ENCODE data around the gene SEC14L2.

DNA sequence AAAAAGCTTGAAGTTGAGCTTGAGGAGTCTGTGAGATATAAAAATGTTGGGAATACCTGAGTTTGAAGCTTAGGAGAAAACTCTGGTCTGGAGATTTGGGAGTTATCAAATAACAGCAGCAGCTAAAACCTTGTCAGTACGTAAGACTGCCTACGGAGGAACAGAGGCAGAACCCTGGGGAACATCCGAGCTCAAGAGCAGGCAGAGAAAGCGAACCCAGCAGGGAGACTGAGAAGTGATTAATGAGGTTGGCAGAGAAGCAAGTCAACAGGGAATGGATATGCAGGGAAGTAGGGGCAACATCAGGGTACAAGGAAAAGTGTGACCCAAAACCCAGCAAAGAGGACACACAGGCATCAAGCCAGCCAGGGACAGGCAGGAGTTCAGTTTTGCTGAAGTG, 16.2 kb downstream of the SEC14L2 start:
- TF ChIP-seq, protein P1, sequence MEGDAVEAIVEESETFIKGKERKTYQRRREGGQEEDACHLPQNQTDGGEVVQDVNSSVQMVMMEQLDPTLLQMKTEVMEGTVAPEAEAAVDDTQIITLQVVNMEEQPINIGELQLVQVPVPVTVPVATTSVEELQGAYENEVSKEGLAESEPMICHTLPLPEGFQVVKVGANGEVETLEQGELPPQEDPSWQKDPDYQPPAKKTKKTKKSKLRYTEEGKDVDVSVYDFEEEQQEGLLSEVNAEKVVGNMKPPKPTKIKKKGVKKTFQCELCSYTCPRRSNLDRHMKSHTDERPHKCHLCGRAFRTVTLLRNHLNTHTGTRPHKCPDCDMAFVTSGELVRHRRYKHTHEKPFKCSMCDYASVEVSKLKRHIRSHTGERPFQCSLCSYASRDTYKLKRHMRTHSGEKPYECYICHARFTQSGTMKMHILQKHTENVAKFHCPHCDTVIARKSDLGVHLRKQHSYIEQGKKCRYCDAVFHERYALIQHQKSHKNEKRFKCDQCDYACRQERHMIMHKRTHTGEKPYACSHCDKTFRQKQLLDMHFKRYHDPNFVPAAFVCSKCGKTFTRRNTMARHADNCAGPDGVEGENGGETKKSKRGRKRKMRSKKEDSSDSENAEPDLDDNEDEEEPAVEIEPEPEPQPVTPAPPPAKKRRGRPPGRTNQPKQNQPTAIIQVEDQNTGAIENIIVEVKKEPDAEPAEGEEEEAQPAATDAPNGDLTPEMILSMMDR (IDR thresholded peaks at IDR 0.05; ENCODE audit: low read length) = no peak
- TF ChIP-seq EZH2 (IDR thresholded peaks at IDR 0.05; ENCODE audit: borderline replicate concordance, low read length) = no peak
